Small intestine (tissue), 7 donors: Measurements from ENCODE around the gene C1orf35. TPM values are rescaled to one million over a fixed set of nuclear protein-coding genes. Genes with fewer than 3 reads are reported as not detected.
A peak's percentile ranks its signal among the peaks of the same experiment; 100 is the strongest.

Experiments
- DNase-seq, 2 donors: peaks; one replicate each; pipeline versions ENCODE4 v3.0.0 to v3.0.0-alpha.2; 2013
- FAIRE-seq: peaks from 2 replicates; lab custom pipeline; 2012; peaks lifted over from hg19 to GRCh38; lab: Jason Lieb, UNC
- H3K27ac ChIP-seq, 3 donors: one replicate each; pipeline ENCODE4 v1.5.1; 2013; ENCODE audit warnings: low read length in 2 of 3, mild to moderate bottlenecking in 2 of 3, control low read depth in 1 of 3, inconsistent platforms in 1 of 3, low read depth in 1 of 3, moderate library complexity in 1 of 3
- H3K27me3 ChIP-seq, 3 donors: one replicate each; pipeline ENCODE4 v1.6.1; 2013; ENCODE audit warnings: low read length in 3 of 3, inconsistent platforms in 1 of 3; ENCODE audit not compliant: control insufficient read depth in 3 of 3, insufficient read depth in 3 of 3
- H3K36me3 ChIP-seq, 3 donors: one replicate each; pipeline ENCODE4 v1.6.1; 2013; ENCODE audit warnings: low read length in 3 of 3, inconsistent platforms in 1 of 3, low read depth in 1 of 3, mild to moderate bottlenecking in 1 of 3, moderate library complexity in 1 of 3; ENCODE audit not compliant: control insufficient read depth in 3 of 3, insufficient read depth in 2 of 3
- H3K4me1 ChIP-seq, 3 donors: one replicate each; pipeline ENCODE4 v1.6.1; 2013; ENCODE audit warnings: low read length in 2 of 3, inconsistent platforms in 1 of 3, low read depth in 1 of 3, mild to moderate bottlenecking in 1 of 3, moderate library complexity in 1 of 3; ENCODE audit not compliant: control insufficient read depth in 3 of 3, insufficient read depth in 2 of 3
- H3K4me3 ChIP-seq, 3 donors: one replicate each; pipeline ENCODE4 v1.5.1; 2013; ENCODE audit warnings: low read length in 3 of 3, control low read depth in 1 of 3, inconsistent platforms in 1 of 3, low read depth in 1 of 3, mild to moderate bottlenecking in 1 of 3, moderate library complexity in 1 of 3
- H3K9me3 ChIP-seq, 2 donors: one replicate each; pipeline ENCODE4 v1.6.1; 2013; ENCODE audit warnings: low read depth in 1 of 2, low read length in 1 of 2; ENCODE audit not compliant: control insufficient read depth in 2 of 2, insufficient read depth in 1 of 2
- WGBS, 3 donors: extraction: QIAGEN DNeasy Blood & Tissue Kit; methylation state at CpG; one replicate each; pipeline ENCODE4 v1.1.7; 2013; 5-methylcytosine and 5-hydroxymethylcytosine counted together
- polyA plus RNA-seq, 4 donors: library from polyadenylated mRNA; stranded (reverse) in 3 of 4; unstranded in 1 of 4; fragments of 200-250 nt in 3 of 4; fragments of 120-200 nt in 1 of 4; gene quantifications; one replicate each; pipeline versions ENCODE4 v1.2.1 to v1.2.3, GENCODE V29; 2013
- donor health status: healthy with polysubstance abuse.
- donor health status: control.
- donor health status: control.
- donor health status: Bipolar disorder and iron deficiency.
- donor health status: healthy.

C1orf35 gene
- polyA plus RNA-seq, 4 donors, result 15.4 to 18.1 (median 16.0) TPM

DNA sequence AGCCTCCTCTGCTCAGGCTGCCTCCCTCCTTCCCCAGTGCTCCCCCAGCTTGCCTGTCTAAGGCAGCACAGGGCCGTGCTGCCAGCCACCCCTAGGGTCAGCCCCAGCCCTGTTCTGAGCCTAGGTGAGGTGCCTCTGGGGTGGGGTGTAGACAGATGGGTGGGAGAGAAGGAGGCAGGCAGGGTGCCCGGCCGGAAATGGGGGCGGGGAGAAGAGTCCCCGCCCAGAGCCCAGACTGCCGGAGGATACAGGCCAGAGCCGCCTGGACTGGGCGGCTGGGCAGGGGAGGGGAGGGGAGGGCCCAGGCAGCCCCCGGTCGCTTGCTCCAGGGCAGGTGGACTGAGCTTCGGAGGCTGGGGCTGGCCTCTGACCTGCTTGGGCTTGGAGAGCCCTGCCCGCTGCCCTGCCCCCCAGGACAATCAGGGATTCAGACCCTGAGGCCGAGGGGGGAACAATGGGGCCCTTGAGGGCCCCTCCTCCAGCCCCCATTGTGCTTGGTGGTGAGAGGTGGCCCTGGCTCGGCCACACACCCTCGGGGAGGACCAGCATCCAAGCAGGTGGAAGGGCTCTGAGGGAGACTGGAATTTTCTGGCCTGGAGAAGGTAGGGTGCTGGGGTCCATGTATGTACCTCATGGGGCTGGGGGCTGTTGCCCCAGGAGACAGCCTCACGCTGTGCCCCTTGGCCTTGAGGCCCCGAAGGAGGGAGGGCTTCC, 46.4 kb upstream of the C1orf35 start, which contains the start of gene GJC2:
TSS of gene GJC2 (plus strand) at position 525 of the 714 bp plus-strand sequence. CDS start 7,829 bp downstream, outside the sequence.
- H3K9me3 ChIP-seq, result no peaks in the 10 kb centered on the region
- H3K27ac ChIP-seq, result peak within 1 kb of the TSS; percentile 14 to 96 (median 72)
- FAIRE-seq, result no peak
- peak within 1 kb of the TSS in 1 of 3 donors; percentile 43 for H3K4me3 ChIP-seq
- 53 to 82% (median 65%) methylated on average over 14 to 17 of the region's 17 CpGs for WGBS, 3 donors
- peaks cover 4 to 87% (median 7%) of the 10 kb centered on the region in 3 donors for H3K36me3 ChIP-seq
- DNase-seq, result peak in 1 of 2 donors; percentile 77
- H3K27me3 ChIP-seq, result no peaks in the 10 kb centered on the region
- peaks cover 0 to 67% (median 0%) of the 10 kb centered on the region in 3 donors for H3K4me1 ChIP-seq

DNA sequence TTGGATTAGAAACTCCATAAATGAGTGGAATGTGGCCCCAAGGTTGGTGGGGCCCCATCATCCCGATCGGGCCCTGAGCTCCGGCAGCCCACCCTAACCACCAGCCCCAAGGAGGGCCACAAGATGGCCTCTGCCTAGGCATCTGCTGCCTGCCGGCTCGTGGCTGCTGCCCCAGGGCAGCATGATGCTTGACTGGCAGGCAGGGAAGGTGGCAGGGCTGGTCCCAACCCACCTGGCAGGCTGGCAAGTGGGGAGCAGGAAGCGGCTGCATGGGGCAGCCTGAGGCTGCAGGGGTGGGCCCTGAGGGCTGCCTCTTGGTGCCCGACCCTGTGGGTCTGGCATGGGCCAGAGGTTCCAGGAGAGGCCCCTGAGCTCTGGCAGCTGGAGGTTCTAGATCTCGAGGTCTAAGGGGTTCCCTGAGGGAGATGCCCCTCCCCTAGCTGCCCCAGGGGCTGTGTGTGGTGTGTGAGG, 45.8 kb upstream of the C1orf35 start:
- 72 to 91% (median 80%) methylated on average over 6 to 8 of the region's 8 CpGs for WGBS, 3 donors
- Histone ChIP-seq H3K27ac (peak overlapping the region in 2 of 3 donors; percentile 61 to 96), H3K9me3 (no peaks in the 10 kb centered on the region), H3K4me3 (no peak overlapping the region), H3K36me3 (peaks cover 4 to 91% (median 7%) of the 10 kb centered on the region in 3 donors), H3K27me3 (no peaks in the 10 kb centered on the region), H3K4me1 (peaks cover 0 to 73% (median 0%) of the 10 kb centered on the region in 3 donors)
- DNase-seq (no peak), FAIRE-seq (no peak)

GRCh38 chr1:228148196-228148861, 45.2 kb upstream of the C1orf35 start:
- DNase-seq (no peak), FAIRE-seq (no peak)
- H3K4me1 ChIP-seq, result peaks cover 0 to 80% (median 0%) of the 10 kb centered on the region in 3 donors
- peaks cover 4 to 91% (median 7%) of the 10 kb centered on the region in 3 donors for H3K36me3 ChIP-seq
- 67 to 79% (median 75%) methylated on average over 18 of the region's 18 CpGs for WGBS, 3 donors
- H3K27ac ChIP-seq, result peak overlapping the region in 2 of 3 donors; percentile 61 to 96
- no peaks in the 10 kb centered on the region for H3K9me3 ChIP-seq
- H3K27me3 ChIP-seq, result no peaks in the 10 kb centered on the region
- H3K4me3 ChIP-seq, result no peak overlapping the region

DNA sequence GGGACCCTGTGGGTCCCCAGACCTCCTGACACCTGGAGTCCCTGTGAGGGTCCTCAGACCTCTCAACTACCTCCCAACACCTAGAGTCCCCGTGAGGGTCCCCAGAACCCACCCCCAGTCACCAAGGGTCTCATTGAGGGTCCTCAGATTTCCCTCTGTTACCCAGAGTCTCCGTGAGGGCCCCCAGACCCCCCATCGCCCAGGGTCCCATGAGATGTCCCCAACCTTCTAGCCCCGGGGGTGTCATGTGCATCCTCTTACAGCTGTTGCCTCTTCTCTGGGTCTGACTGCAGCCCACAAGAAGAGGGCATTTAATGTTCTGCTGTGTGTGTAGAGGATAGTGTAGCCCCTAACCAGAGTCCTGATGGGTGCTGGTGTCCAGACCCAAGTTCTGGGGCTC, 44.6 kb upstream of the C1orf35 start:
- Histone ChIP-seq H3K9me3 (no peaks in the 10 kb centered on the region), H3K27me3 (no peaks in the 10 kb centered on the region), H3K27ac (peak overlapping the region in 1 of 3 donors; percentile 96), H3K4me1 (peaks cover 0 to 85% (median 2%) of the 10 kb centered on the region in 3 donors), H3K4me3 (no peak overlapping the region), H3K36me3 (peaks cover 4 to 93% (median 7%) of the 10 kb centered on the region in 3 donors)
- no peak for FAIRE-seq
- WGBS, 3 donors, result 84 to 94% (median 90%) methylated on average over 4 of the region's 4 CpGs
- DNase-seq, result no peak

DNA sequence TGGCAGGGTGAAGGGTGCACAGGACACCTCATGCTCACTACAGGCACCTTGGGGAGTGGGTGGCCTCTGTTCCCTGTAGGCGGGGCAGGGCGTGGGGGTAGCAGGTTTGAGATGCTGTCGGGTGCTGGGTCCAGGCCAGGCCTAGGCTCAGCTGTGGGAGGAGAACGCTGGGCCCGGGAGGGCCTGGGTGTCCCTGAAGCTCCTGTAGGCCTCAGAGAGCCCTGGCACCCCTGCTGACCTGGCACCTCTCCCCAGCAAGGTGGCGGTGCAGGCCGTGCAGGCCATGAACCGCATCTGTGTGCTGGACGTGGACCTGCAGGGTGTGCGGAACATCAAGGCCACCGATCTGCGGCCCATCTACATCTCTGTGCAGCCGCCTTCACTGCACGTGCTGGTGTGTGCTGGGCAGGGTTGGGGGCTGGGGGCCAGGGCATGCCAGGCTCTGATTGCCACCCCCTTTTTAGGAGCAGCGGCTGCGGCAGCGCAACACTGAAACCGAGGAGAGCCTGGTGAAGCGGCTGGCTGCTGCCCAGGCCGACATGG, 44.1 kb upstream of the C1orf35 start:
- Histone ChIP-seq H3K36me3 (peaks cover 4 to 93% (median 7%) of the 10 kb centered on the region in 3 donors), H3K9me3 (no peaks in the 10 kb centered on the region), H3K27me3 (no peaks in the 10 kb centered on the region), H3K4me3 (no peak overlapping the region), H3K27ac (no peak overlapping the region), H3K4me1 (peaks cover 4 to 85% (median 6%) of the 10 kb centered on the region in 3 donors)
- DNase-seq (no peak), FAIRE-seq (no peak)
- WGBS, 3 donors, result 90 to 94% (median 93%) methylated on average over 18 to 20 of the region's 20 CpGs

- H3K4me3 ChIP-seq, result no peak overlapping the region
- peaks cover 4 to 93% (median 7%) of the 10 kb centered on the region in 3 donors for H3K36me3 ChIP-seq
- H3K27me3 ChIP-seq, result no peaks in the 10 kb centered on the region
- H3K4me1 ChIP-seq, result peaks cover 9 to 85% (median 12%) of the 10 kb centered on the region in 3 donors
- H3K27ac ChIP-seq, result peak overlapping the region in 1 of 3 donors; percentile 31
- WGBS, 3 donors, result 90 to 92% (median 90%) methylated on average over 16 to 18 of the region's 18 CpGs
- FAIRE-seq (no peak), DNase-seq (no peak)
- H3K9me3 ChIP-seq, result no peaks in the 10 kb centered on the region
Observed at GRCh38 chr1:228146417-228147150, 43.5 kb upstream of the C1orf35 start.

- H3K9me3 ChIP-seq, result no peaks in the 10 kb centered on the region
- FAIRE-seq, result no peak
- H3K27ac ChIP-seq, result peak overlapping the region in 1 of 3 donors; percentile 92
- no peak for DNase-seq
- H3K4me3 ChIP-seq, result peak overlapping the region in 1 of 3 donors; percentile 28
- H3K4me1 ChIP-seq, result peaks cover 9 to 82% (median 13%) of the 10 kb centered on the region in 3 donors
- no peaks in the 10 kb centered on the region for H3K27me3 ChIP-seq
- WGBS, 3 donors, result 90 to 91% (median 90%) methylated on average over 31 of the region's 31 CpGs
- peaks cover 4 to 92% (median 7%) of the 10 kb centered on the region in 3 donors for H3K36me3 ChIP-seq
Observed at GRCh38 chr1:228145463-228146416, 42.6 kb upstream of the C1orf35 start.
